PC-3 (cell line): Measurements from ENCODE around the gene CSMD2. TPM values are rescaled to one million over a fixed set of nuclear protein-coding genes. Genes with fewer than 3 reads are reported as not detected.

Experiments
- ATAC-seq: fragments of 200-7000 bp; cut with Tn5 transposase; 2 replicates; pipeline ENCODE4 v1.9.1; 2020; ENCODE audit warnings: mild to moderate bottlenecking, moderate library complexity
- BruUV-seq: library from RNA; stranded (reverse); fragments of 400-500 nt; replicated peaks from 2 replicates; lab custom pipeline; 2021; lab: Mats Ljungman, UMichigan
- CTCF ChIA-PET: fragments of 300-600 bp; sonication (Branson Sonifier 250); formaldehyde crosslinking; loops from one replicate; lab custom pipeline; 2022; ENCODE audit warnings: antibody characterized with exemption; lab: Charles Lee
- POLR2A ChIA-PET: fragments of 300-600 bp; sonication (Branson Sonifier 250); formaldehyde crosslinking; loops from one replicate; lab custom pipeline; 2022; ENCODE audit warnings: antibody characterized with exemption; ENCODE audit not compliant: unreplicated experiment; lab: Charles Lee
- DNase-seq: peaks from one replicate; pipeline ENCODE4 v3.0.0-alpha.2; 2015
- H2AFZ ChIP-seq: fragments of 300-600 bp; sonication (generic); 2 replicates; pipeline ENCODE4 v1.6.0; 2016; ENCODE audit warnings: antibody characterized with exemption, low read length
- H3F3A ChIP-seq: fragments of 300-600 bp; sonication (generic); one replicate; pipeline ENCODE4 v1.6.0; 2017; ENCODE audit warnings: antibody characterized with exemption, low read length, control low read depth, mild to moderate bottlenecking; ENCODE audit not compliant: unreplicated experiment
- H3K27ac ChIP-seq: fragments of 300-600 bp; sonication (generic); 2 replicates; pipeline ENCODE4 v1.5.1; 2016; ENCODE audit warnings: mild to moderate bottlenecking, low read length
- H3K27me3 ChIP-seq: fragments of 300-600 bp; sonication (generic); 2 replicates; pipeline ENCODE4 v1.6.1; 2016; ENCODE audit warnings: low read length, mixed read lengths
- H3K36me3 ChIP-seq: fragments of 300-600 bp; sonication (generic); 2 replicates; pipeline ENCODE4 v1.6.1; 2016; ENCODE audit warnings: low read depth, mixed run types, low read length, mixed read lengths
- H3K4me1 ChIP-seq: fragments of 300-600 bp; sonication (generic); 2 replicates; pipeline ENCODE4 v1.5.1; 2016; ENCODE audit warnings: low read length; ENCODE audit not compliant: insufficient read depth
- H3K4me2 ChIP-seq: fragments of 300-600 bp; sonication (generic); 2 replicates; pipeline ENCODE4 v1.6.0; 2016; ENCODE audit warnings: low read length
- H3K4me3 ChIP-seq: fragments of 300-600 bp; sonication (generic); 2 replicates; pipeline ENCODE4 v1.5.1; 2016; ENCODE audit warnings: mild to moderate bottlenecking, low read length, mixed read lengths
- H3K79me2 ChIP-seq: fragments of 300-600 bp; sonication (generic); 2 replicates; pipeline ENCODE4 v1.6.1; 2017; ENCODE audit warnings: low read length, mixed read lengths
- H3K9ac ChIP-seq: fragments of 300-600 bp; sonication (generic); 2 replicates; pipeline ENCODE4 v1.6.0; 2016; ENCODE audit warnings: mild to moderate bottlenecking, low read length
- H3K9me2 ChIP-seq: fragments of 300-600 bp; sonication (generic); replicated peaks from 2 replicates; pipeline ENCODE4 v1.6.1; 2016; ENCODE audit warnings: mixed run types, low read length, mixed read lengths
- H3K9me3 ChIP-seq: fragments of 300-600 bp; sonication (generic); 2 replicates; pipeline ENCODE4 v1.6.1; 2016; ENCODE audit warnings: low read length, mixed read lengths
- H4K20me1 ChIP-seq: fragments of 300-600 bp; sonication (generic); 2 replicates; pipeline ENCODE4 v1.6.1; 2016; ENCODE audit warnings: low read length, mixed read lengths
- EZH2 ChIP-seq: fragments of 300-600 bp; sonication (generic); IDR thresholded peaks from one replicate; pipeline ENCODE4 v1.6.1; 2017; ENCODE audit warnings: antibody characterized with exemption, mild to moderate bottlenecking, low read length; ENCODE audit not compliant: unreplicated experiment
- EZH2phosphoT487 ChIP-seq: fragments of 300-600 bp; sonication (generic); IDR thresholded peaks from 2 replicates; pipeline ENCODE4 v1.6.1; 2018; ENCODE audit warnings: mild to moderate bottlenecking, antibody characterized with exemption, low read length, borderline replicate concordance
- intact Hi-C: fragments of 100-400 bp; cut with micrococcal nuclease; formaldehyde crosslinking; loops from 2 replicates; pipeline ENCODE4 v1.9.0; 2023
- total RNA-seq: library from RNA; depleted of rRNA; stranded (reverse); fragments of >200 nt; gene quantifications from 2 replicates; pipeline ENCODE4 v1.2.3, GENCODE V29; 2014
- TF ChIP-seq, protein P1 (sequence below): fragments of 300-600 bp; sonication (generic); conservative IDR thresholded peaks from 2 replicates; pipeline ENCODE4 v1.5.1; 2017; ENCODE audit warnings: antibody characterized with exemption, low read depth, mild to moderate bottlenecking, low read length

The CSMD2 gene
- total RNA-seq, 1 experiment from 2014 or later: not detected

DNA sequence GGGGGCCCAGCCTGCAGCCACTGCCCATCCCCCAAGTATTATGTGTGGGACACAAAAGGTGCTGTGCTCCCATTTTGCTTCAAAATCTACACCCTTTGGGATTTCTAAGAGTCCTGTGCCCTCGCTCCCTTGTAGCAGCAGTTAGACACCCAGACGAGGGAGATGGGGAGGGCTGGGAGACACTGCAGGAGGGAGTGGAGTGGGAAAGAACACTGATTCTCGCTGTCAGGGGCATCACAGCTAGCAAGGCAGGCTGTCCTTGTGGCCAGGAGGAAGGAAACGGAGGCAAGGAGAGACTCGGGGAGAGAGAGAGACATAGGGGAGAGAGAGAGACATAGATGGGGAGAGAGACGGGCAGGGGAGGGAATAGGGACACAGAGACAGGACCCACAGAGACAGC is 38.5 kb downstream of the CSMD2 start:
- no peaks in the 10 kb centered on the region for H4K20me1 ChIP-seq
- H2AFZ ChIP-seq: no peak overlapping the region
- intact Hi-C loops: no loop called here
- H3K9me2 ChIP-seq: no peaks in the 10 kb centered on the region
- H3K9ac ChIP-seq: no peak overlapping the region
- POLR2A ChIA-PET: no interaction called here
- H3K4me2 ChIP-seq: no peak overlapping the region
- H3K79me2 ChIP-seq: no peaks in the 10 kb centered on the region
- CTCF ChIA-PET: no interaction called here
- no peaks in the 10 kb centered on the region for H3F3A ChIP-seq
- H3K27me3 ChIP-seq: no peaks in the 10 kb centered on the region
- no peaks in the 10 kb centered on the region for H3K4me1 ChIP-seq
- H3K27ac ChIP-seq: no peak overlapping the region
- no peaks in the 10 kb centered on the region for H3K9me3 ChIP-seq
- H3K36me3 ChIP-seq: no peaks in the 10 kb centered on the region
- TF ChIP-seq EZH2: no peak
- TF ChIP-seq, protein P1, sequence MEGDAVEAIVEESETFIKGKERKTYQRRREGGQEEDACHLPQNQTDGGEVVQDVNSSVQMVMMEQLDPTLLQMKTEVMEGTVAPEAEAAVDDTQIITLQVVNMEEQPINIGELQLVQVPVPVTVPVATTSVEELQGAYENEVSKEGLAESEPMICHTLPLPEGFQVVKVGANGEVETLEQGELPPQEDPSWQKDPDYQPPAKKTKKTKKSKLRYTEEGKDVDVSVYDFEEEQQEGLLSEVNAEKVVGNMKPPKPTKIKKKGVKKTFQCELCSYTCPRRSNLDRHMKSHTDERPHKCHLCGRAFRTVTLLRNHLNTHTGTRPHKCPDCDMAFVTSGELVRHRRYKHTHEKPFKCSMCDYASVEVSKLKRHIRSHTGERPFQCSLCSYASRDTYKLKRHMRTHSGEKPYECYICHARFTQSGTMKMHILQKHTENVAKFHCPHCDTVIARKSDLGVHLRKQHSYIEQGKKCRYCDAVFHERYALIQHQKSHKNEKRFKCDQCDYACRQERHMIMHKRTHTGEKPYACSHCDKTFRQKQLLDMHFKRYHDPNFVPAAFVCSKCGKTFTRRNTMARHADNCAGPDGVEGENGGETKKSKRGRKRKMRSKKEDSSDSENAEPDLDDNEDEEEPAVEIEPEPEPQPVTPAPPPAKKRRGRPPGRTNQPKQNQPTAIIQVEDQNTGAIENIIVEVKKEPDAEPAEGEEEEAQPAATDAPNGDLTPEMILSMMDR: no peak
- no peak for ATAC-seq
- no peak for DNase-seq
- no TSS peak for BruUV-seq
- H3K4me3 ChIP-seq: no peak overlapping the region

DNA sequence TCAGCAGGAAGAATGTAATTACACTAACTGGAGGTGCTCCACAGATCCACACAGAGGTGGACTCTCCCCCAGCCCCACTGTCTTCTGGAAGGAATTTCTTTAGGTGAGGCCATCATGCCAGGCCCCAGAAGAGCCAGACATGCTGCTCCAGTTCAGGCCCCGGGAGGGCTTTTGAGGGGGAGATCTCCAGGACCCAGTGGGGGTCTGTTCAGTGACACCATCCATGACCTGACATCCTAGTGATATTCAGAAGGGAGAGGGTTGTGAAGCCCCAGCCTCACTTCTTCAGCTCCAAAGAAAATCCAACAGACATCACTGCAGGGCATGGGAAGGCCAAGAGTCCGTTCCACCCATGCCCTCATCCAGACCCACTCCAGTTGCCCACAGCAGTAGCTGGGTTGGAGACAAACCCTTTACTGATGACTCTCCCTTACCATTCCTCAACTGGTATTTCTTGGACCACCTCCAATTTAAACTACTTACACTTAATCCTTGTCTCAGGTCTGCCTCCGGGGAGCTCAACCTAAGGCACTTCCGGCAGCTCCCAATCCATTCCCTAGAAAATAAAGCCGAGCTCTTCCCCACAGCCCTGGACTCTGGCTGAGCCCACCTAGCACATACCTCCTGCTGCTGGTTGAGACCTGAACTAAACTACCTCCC is 39.2 kb downstream of the CSMD2 start:
- no peaks in the 10 kb centered on the region for H4K20me1 ChIP-seq
- ChIA-PET CTCF (no interaction called here), POLR2A (no interaction called here)
- no peaks in the 10 kb centered on the region for H3K79me2 ChIP-seq
- no TSS peak for BruUV-seq
- H3K9me3 ChIP-seq: no peaks in the 10 kb centered on the region
- no peak overlapping the region for H3K4me3 ChIP-seq
- TF ChIP-seq, protein P1: no peak
- TF ChIP-seq EZH2phosphoT487: no peak
- no peak for DNase-seq
- ATAC-seq: no peak
- no peak overlapping the region for H3K27ac ChIP-seq
- no peaks in the 10 kb centered on the region for H3K9me2 ChIP-seq
- no peak overlapping the region for H2AFZ ChIP-seq
- H3K27me3 ChIP-seq: no peaks in the 10 kb centered on the region
- H3K4me2 ChIP-seq: no peak overlapping the region
- H3K36me3 ChIP-seq: no peaks in the 10 kb centered on the region
- H3K9ac ChIP-seq: no peak overlapping the region
- intact Hi-C loops: no loop called here
- H3K4me1 ChIP-seq: no peaks in the 10 kb centered on the region
- H3F3A ChIP-seq: no peaks in the 10 kb centered on the region

DNA sequence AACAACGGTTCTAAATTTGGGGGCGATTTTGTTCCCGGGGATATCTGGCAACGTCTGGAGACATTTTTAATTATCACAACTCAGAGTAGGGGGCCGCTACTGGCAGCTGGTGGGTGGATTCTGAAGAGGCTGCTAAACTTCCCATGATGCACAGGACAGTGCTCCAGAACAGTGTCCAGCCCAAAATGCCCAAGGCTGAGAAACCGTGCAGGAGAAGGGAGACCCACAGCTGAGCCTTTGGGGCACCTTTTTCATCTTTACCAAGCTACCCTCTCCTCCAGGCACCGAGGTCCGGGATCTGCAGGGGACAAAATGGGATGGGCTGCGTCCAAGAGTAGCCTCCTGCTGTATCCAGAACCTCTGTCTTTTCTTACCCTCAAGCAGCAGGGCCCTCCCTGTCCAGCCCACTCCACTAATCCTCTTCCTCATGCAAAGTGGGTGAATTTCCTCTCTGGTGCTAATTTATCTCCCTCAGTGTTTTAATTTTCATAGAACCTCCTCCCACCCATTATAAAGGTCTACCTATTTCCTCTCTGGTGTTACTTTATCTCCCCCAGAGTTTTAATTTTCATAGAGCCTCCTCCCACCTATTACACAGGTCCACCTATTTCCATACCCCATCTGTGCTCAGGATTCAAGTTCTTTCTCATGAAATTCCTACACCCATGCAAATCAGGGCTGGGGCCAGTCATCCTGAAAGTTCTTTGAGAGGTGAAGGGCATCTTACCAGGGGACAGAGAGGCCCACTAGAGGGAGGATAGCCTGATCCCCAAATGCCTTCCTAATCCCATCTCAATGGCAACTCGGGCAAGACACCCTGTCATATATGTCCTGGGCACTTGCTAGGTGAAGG is 42.7 kb downstream of the CSMD2 start:
- no peaks in the 10 kb centered on the region for H3K79me2 ChIP-seq
- H3K36me3 ChIP-seq: no peaks in the 10 kb centered on the region
- intact Hi-C loops: no loop called here
- CTCF ChIA-PET: no interaction called here
- H3F3A ChIP-seq: no peaks in the 10 kb centered on the region
- H2AFZ ChIP-seq: no peak overlapping the region
- H3K9me2 ChIP-seq: no peaks in the 10 kb centered on the region
- H3K9me3 ChIP-seq: no peaks in the 10 kb centered on the region
- no peaks in the 10 kb centered on the region for H3K27me3 ChIP-seq
- H3K4me2 ChIP-seq: no peak overlapping the region
- TF ChIP-seq, protein P1: no peak
- no peak for TF ChIP-seq EZH2phosphoT487
- no peak for TF ChIP-seq EZH2
- H4K20me1 ChIP-seq: no peaks in the 10 kb centered on the region
- H3K27ac ChIP-seq: no peak overlapping the region
- POLR2A ChIA-PET: no interaction called here
- no peak overlapping the region for H3K9ac ChIP-seq
- no peaks in the 10 kb centered on the region for H3K4me1 ChIP-seq
- BruUV-seq: no TSS peak
- H3K4me3 ChIP-seq: no peak overlapping the region
- DNase-seq: no peak
- no peak for ATAC-seq
